A549 (cell line): Measurements from ENCODE around the gene CDC23. TPM values are rescaled to one million over a fixed set of nuclear protein-coding genes. Genes with fewer than 3 reads are reported as not detected.

Experiments used
- ATAC-seq, 2 experiments: fragments of 200-7000 bp in 1 of 2; fragments of >200 bp in 1 of 2; cut with Nextera tagmentation in 1 of 2; cut with Tn5 transposase in 1 of 2; 3 replicates each; pipeline versions ENCODE4 v1.8.0 to v1.9.1; 2018 to 2020; ENCODE audit warnings: mild to moderate bottlenecking in 1 of 2, moderate library complexity in 1 of 2
- CTCF ChIA-PET: fragments of 300-600 bp; sonication (Branson Sonifier 250); formaldehyde crosslinking; extraction: SDS; loops from one replicate; lab custom pipeline; 2021; ENCODE audit warnings: antibody characterized with exemption, inconsistent platforms; lab: Yijun Ruan, JAX
- POLR2A ChIA-PET: fragments of 350-600 bp; formaldehyde crosslinking; extraction: SDS; loops from one replicate; lab custom pipeline; 2021; ENCODE audit warnings: antibody characterized with exemption, inconsistent platforms; lab: Yijun Ruan, JAX
- DNase-seq, 2 experiments: peaks; one replicate each; pipeline versions ENCODE4 v3.0.0 to v3.0.0-alpha.2; 2011 to 2016; ENCODE audit warnings: low read depth in 1 of 2, low spot score in 1 of 2
- FAIRE-seq: peaks from 2 replicates; lab custom pipeline; 2011; peaks lifted over from hg19 to GRCh38; lab: Jason Lieb, UNC
- H3K27ac ChIP-seq, 2 experiments: fragments of >200 bp; sonication (Bioruptor Twin); formaldehyde crosslinking; 3 replicates each; pipeline ENCODE4 v1.5.1; 2016 to 2017
- H3K4me1 ChIP-seq: fragments of >200 bp; sonication (Bioruptor Twin); formaldehyde crosslinking; 3 replicates; pipeline ENCODE4 v1.6.1; 2016
- H3K4me2 ChIP-seq: fragments of >200 bp; sonication (Bioruptor Twin); formaldehyde crosslinking; 3 replicates; pipeline ENCODE4 v1.6.1; 2016
- H3K4me3 ChIP-seq: fragments of >200 bp; sonication (Bioruptor Twin); formaldehyde crosslinking; 3 replicates; pipeline ENCODE4 v1.5.1; 2016
- H3K9me3 ChIP-seq: fragments of >200 bp; sonication (Bioruptor Twin); formaldehyde crosslinking; 3 replicates; pipeline ENCODE4 v1.6.1; 2016
- BHLHE40 ChIP-seq: IDR thresholded peaks from 2 replicates; pipeline ENCODE4 v1.6.1; 2012; ENCODE audit warnings: low read depth, low read length, inconsistent platforms
- CBX8 ChIP-seq: fragments of 200-600 bp; sonication (generic); IDR thresholded peaks from 2 replicates; pipeline ENCODE4 v1.6.1; 2016
- CEBPB ChIP-seq, 2 experiments: fragments of >200 bp in 1 of 2; sonication (Bioruptor Twin) in 1 of 2; formaldehyde crosslinking in 1 of 2; IDR thresholded peaks; 2 replicates each; pipeline ENCODE4 v1.6.1; 2012 to 2016
- CHD2 ChIP-seq: fragments of 150-350 bp; IDR thresholded peaks from 2 replicates; pipeline ENCODE4 v1.6.1; 2014; ENCODE audit warnings: low read length; ENCODE audit not compliant: partially characterized antibody
- CTCF ChIP-seq: fragments of >200 bp; sonication (Bioruptor Twin); formaldehyde crosslinking; IDR thresholded peaks from 3 replicates; pipeline ENCODE4 v1.5.1; 2016
- EHMT2 ChIP-seq: fragments of 200-600 bp; sonication (generic); IDR thresholded peaks from 2 replicates; pipeline ENCODE4 v1.6.1; 2016; ENCODE audit warnings: antibody characterized with exemption, low read depth, mild to moderate bottlenecking, moderate library complexity
- ESRRA ChIP-seq: fragments of 150-350 bp; IDR thresholded peaks from 2 replicates; pipeline ENCODE4 v1.6.1; 2014; ENCODE audit warnings: mild to moderate bottlenecking, low read length, borderline replicate concordance
- FOSL2 ChIP-seq, 2 experiments: fragments of 450-650 bp in 1 of 2; fragments of >200 bp in 1 of 2; sonication (Bioruptor Twin) in 1 of 2; formaldehyde crosslinking; IDR thresholded peaks; 2 replicates each; pipeline versions ENCODE4 v1.5.0 to v1.6.1; 2016 to 2020; ENCODE audit warnings: mild to moderate bottlenecking in 1 of 2, moderate library complexity in 1 of 2
- GATA3 ChIP-seq: IDR thresholded peaks from 2 replicates; pipeline ENCODE4 v1.6.1; 2012; ENCODE audit warnings: borderline replicate concordance
- HDAC2 ChIP-seq: fragments of 200-600 bp; sonication (generic); IDR thresholded peaks from 2 replicates; pipeline ENCODE4 v1.6.1; 2016
- HEYL ChIP-seq: fragments of 250-450 bp; sonication (Bioruptor Pico); IDR thresholded peaks from 2 replicates; pipeline ENCODE4 v1.8.0; 2021; ENCODE audit warnings: mild to moderate bottlenecking, moderate library complexity
- HOXB13 ChIP-seq: fragments of 250-450 bp; sonication (Bioruptor Pico); IDR thresholded peaks from 2 replicates; pipeline ENCODE4 v1.5.0; 2020; ENCODE audit warnings: low read depth, mild to moderate bottlenecking, moderate library complexity
- HOXB5 ChIP-seq: fragments of 250-450 bp; sonication (Bioruptor Pico); IDR thresholded peaks from 2 replicates; pipeline ENCODE4 v1.5.0; 2020; ENCODE audit warnings: mild to moderate bottlenecking, moderate library complexity
- JUNB ChIP-seq: fragments of >200 bp; sonication (Bioruptor Twin); formaldehyde crosslinking; IDR thresholded peaks from 2 replicates; pipeline ENCODE4 v1.6.1; 2016
- KDM1A ChIP-seq: fragments of 200-600 bp; sonication (generic); IDR thresholded peaks from 2 replicates; pipeline ENCODE4 v1.6.1; 2016; ENCODE audit warnings: low read depth, mild to moderate bottlenecking
- KDM5A ChIP-seq: fragments of 200-600 bp; sonication (generic); IDR thresholded peaks from 2 replicates; pipeline ENCODE4 v1.6.1; 2016; ENCODE audit warnings: antibody characterized with exemption, mild to moderate bottlenecking
- MAFK ChIP-seq: fragments of 450-650 bp; IDR thresholded peaks from 2 replicates; pipeline ENCODE4 v1.6.1; 2014; ENCODE audit not compliant: partially characterized antibody
- MAZ ChIP-seq: fragments of 150-350 bp; IDR thresholded peaks from 2 replicates; pipeline ENCODE4 v1.6.1; 2014; ENCODE audit warnings: antibody characterized with exemption, low read depth, low read length, borderline replicate concordance
- NFE2L2 ChIP-seq: fragments of 150-350 bp; conservative IDR thresholded peaks from 2 replicates; pipeline ENCODE4 v1.6.1; 2014; ENCODE audit warnings: low read length
- NPAS2 ChIP-seq: fragments of 250-450 bp; sonication (Bioruptor Pico); IDR thresholded peaks from 2 replicates; pipeline ENCODE4 v1.8.0; 2022; ENCODE audit warnings: mild to moderate bottlenecking, moderate library complexity, borderline replicate concordance
- NR3C1 ChIP-seq: fragments of >200 bp; sonication (Bioruptor Twin); formaldehyde crosslinking; IDR thresholded peaks from 3 replicates; pipeline ENCODE4 v1.6.1; 2017
- POLR2A ChIP-seq: IDR thresholded peaks from 2 replicates; pipeline ENCODE4 v1.6.1; 2012; ENCODE audit warnings: mild to moderate bottlenecking, low read length
- POLR2AphosphoS2 ChIP-seq: conservative IDR thresholded peaks from 2 replicates; pipeline ENCODE4 v1.6.1; 2012; ENCODE audit warnings: low read length, improper control_type of control experiment, inconsistent platforms
- RARB ChIP-seq: fragments of 250-450 bp; sonication (Bioruptor Pico); IDR thresholded peaks from 2 replicates; pipeline ENCODE4 v1.8.0; 2021; ENCODE audit warnings: mild to moderate bottlenecking, moderate library complexity
- RCOR1 ChIP-seq: fragments of 150-350 bp; IDR thresholded peaks from 2 replicates; pipeline ENCODE4 v1.6.1; 2014; ENCODE audit warnings: antibody characterized with exemption, low read length, low read depth
- RFX5 ChIP-seq: fragments of 450-650 bp; IDR thresholded peaks from 2 replicates; pipeline ENCODE4 v1.7.1; 2014; ENCODE audit warnings: antibody characterized with exemption, mild to moderate bottlenecking, moderate library complexity
- RNF2 ChIP-seq: fragments of 200-600 bp; sonication (generic); IDR thresholded peaks from 2 replicates; pipeline ENCODE4 v1.6.1; 2016; ENCODE audit warnings: low read depth, mild to moderate bottlenecking, antibody characterized with exemption, moderate library complexity, borderline replicate concordance
- SREBF2 ChIP-seq: fragments of 450-650 bp; IDR thresholded peaks from 2 replicates; pipeline ENCODE4 v1.6.1; 2014; ENCODE audit warnings: mild to moderate bottlenecking, moderate library complexity
- TFCP2L1 ChIP-seq: fragments of 250-450 bp; sonication (Bioruptor Pico); IDR thresholded peaks from 2 replicates; pipeline ENCODE4 v1.5.0; 2021; ENCODE audit warnings: mild to moderate bottlenecking
- ZC3H11A ChIP-seq: fragments of 450-650 bp; IDR thresholded peaks from 2 replicates; pipeline ENCODE4 v1.6.1; 2014; ENCODE audit warnings: antibody characterized with exemption, mild to moderate bottlenecking
- ZSCAN20 ChIP-seq: fragments of 250-450 bp; sonication (Bioruptor Pico); IDR thresholded peaks from 2 replicates; pipeline ENCODE4 v1.8.0; 2022; ENCODE audit warnings: mild to moderate bottlenecking, moderate library complexity
- WGBS: methylation state at CpG from one replicate; pipeline ENCODE4 v1.1.6; 2017; ENCODE audit errors: missing lambda C conversion rate; 5-methylcytosine and 5-hydroxymethylcytosine counted together
- polyA plus RNA-seq, 4 experiments: library from polyadenylated mRNA; depleted of rRNA in 3 of 4; stranded (reverse); fragments of >200 nt; fragmentation: RNase III in 1 of 4; extraction: RNeasy Plus Mini Kit Qiagen cat#74134 plus additional on column Dnase treatment in 1 of 4; gene quantifications; 2 replicates in 3 of 4; 3 replicates in 1 of 4; pipeline ENCODE4 v1.2.3, GENCODE V29; 2011 to 2017
- TF ChIP-seq, protein P1 (sequence below): fragments of 250-450 bp; sonication (Bioruptor Pico); IDR thresholded peaks from 2 replicates; pipeline ENCODE4 v1.5.0; 2021; ENCODE audit warnings: mild to moderate bottlenecking, moderate library complexity, borderline replicate concordance
- TF ChIP-seq, protein P2 (sequence below): fragments of >200 bp; sonication (Bioruptor Twin); formaldehyde crosslinking; IDR thresholded peaks from 2 replicates; pipeline ENCODE4 v1.6.1; 2016
- TF ChIP-seq, protein P3 (sequence below): fragments of 150-350 bp; IDR thresholded peaks from 2 replicates; pipeline ENCODE4 v1.6.1; 2014; ENCODE audit warnings: low read depth, mild to moderate bottlenecking, low read length

CDC23 gene
- polyA plus RNA-seq, 2 of the 4 experiments (the other 2 are of a cell fraction), result 37.1 to 70.3 TPM

DNA sequence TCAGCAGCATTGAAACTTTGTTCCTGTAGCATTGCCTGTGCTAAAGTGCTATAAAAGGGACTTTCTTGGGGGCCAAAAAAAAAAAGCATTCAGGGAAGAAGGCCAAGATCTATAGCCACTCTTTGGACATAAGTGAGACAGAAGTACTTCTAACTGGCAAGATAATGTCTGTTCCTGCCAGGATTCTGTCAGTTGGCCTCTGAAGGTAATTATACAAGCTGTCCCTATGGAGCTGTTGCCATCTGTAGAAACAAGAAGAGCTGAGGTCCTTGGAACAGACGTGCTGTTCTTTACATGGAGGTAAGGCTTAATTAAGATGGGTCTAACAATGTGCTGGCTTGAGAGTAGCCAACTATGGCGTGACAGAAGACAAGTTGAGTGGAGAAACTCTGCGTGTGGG, 24.5 kb downstream of the CDC23 start:
- no peak overlapping the region for H3K4me2 ChIP-seq
- ChIA-PET POLR2A (no interaction called here), CTCF (interaction anchor here (0.6 to 3.7 kb wide), 5 partner anchors 9 to 315 kb away, joined by 3 to 23 read pairs (median 4); partner anchors contain the start of genes BRD8 and KIF20A)
- H3K27ac ChIP-seq, result no peak overlapping the region
- no peaks in the 10 kb centered on the region for H3K4me1 ChIP-seq
- no peaks in the 10 kb centered on the region for H3K9me3 ChIP-seq
- DNase-seq (no peak), ATAC-seq (no peak), FAIRE-seq (no peak)
- WGBS, result 95% methylated on average over 3 of the region's 3 CpGs
- TF ChIP-seq KDM1A (no peak), GATA3 (no peak), ESRRA (no peak), HEYL (CRISPR knock-in tag) (no peak), NFE2L2 (no peak), JUNB (no peak), RARB (CRISPR knock-in tag) (no peak), RFX5 (no peak), HOXB5 (CRISPR knock-in tag) (no peak), EHMT2 (no peak), KDM5A (no peak), NR3C1 (no peak), FOSL2 (IDR thresholded peaks at IDR 0.05) (no peak), FOSL2 (CRISPR knock-in tag; IDR thresholded peaks at IDR 0.05) (no peak), POLR2A (no peak), ZC3H11A (no peak), SREBF2 (no peak)
- H3K4me3 ChIP-seq, result no peak overlapping the region

- FAIRE-seq, result no peak
- WGBS, result 86% methylated on average over 2 of the region's 2 CpGs
- Histone ChIP-seq H3K27ac (no peak overlapping the region), H3K4me1 (no peaks in the 10 kb centered on the region), H3K9me3 (no peaks in the 10 kb centered on the region), H3K4me3 (no peak overlapping the region), H3K4me2 (no peak overlapping the region)
- TF ChIP-seq CHD2 (no peak), CBX8 (no peak), TFCP2L1 (CRISPR knock-in tag) (no peak), MAZ (no peak), NPAS2 (no peak), RNF2 (no peak), POLR2AphosphoS2 (no peak), ZSCAN20 (CRISPR knock-in tag) (no peak)
- TF ChIP-seq, protein P1, sequence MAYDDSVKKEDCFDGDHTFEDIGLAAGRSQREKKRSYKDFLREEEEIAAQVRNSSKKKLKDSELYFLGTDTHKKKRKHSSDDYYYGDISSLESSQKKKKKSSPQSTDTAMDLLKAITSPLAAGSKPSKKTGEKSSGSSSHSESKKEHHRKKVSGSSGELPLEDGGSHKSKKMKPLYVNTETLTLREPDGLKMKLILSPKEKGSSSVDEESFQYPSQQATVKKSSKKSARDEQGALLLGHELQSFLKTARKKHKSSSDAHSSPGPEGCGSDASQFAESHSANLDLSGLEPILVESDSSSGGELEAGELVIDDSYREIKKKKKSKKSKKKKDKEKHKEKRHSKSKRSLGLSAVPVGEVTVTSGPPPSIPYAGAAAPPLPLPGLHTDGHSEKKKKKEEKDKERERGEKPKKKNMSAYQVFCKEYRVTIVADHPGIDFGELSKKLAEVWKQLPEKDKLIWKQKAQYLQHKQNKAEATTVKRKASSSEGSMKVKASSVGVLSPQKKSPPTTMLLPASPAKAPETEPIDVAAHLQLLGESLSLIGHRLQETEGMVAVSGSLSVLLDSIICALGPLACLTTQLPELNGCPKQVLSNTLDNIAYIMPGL (CRISPR knock-in tag), result no peak
- CTCF ChIA-PET, result interaction anchor here (0.7 to 3.0 kb wide), 8 partner anchors 9 to 361 kb away, joined by 3 to 16 read pairs (median 3); no protein-coding TSS in a partner anchor
- ATAC-seq, result no peak
- DNase-seq, result no peak
- POLR2A ChIA-PET, result interaction anchor here (0.5 kb wide), 1 partner anchor 96 kb away, joined by 3 read pairs; no protein-coding TSS in a partner anchor
Observed at GRCh38 chr5:138186002-138186447, 27.1 kb downstream of the CDC23 start.

GRCh38 chr5:138182808-138183207, 30.3 kb downstream of the CDC23 start:
- ChIA-PET CTCF (interaction anchor here (1.0 to 3.0 kb wide), 4 partner anchors 14 to 321 kb away, joined by 3 to 16 read pairs (median 6); partner anchors contain the start of gene KDM3B), POLR2A (interaction anchor here (0.9 kb wide), 1 partner anchor 155 kb away, joined by 3 read pairs; the partner anchor contains the start of gene FAM53C)
- WGBS, result 77% methylated on average over 6 of the region's 6 CpGs
- H3K9me3 ChIP-seq, result no peaks in the 10 kb centered on the region
- FAIRE-seq (no peak), ATAC-seq (no peak), DNase-seq (no peak)
- H3K4me2 ChIP-seq, result no peak overlapping the region
- H3K4me1 ChIP-seq, result peaks cover 8% of the 10 kb centered on the region
- no peak overlapping the region for H3K27ac ChIP-seq
- H3K4me3 ChIP-seq, result no peak overlapping the region
- TF ChIP-seq RNF2 (no peak), KDM1A (no peak), BHLHE40 (no peak), HDAC2 (no peak), CEBPB (IDR thresholded peaks at IDR 0.05) (no peak), MAFK (no peak), CTCF (no peak), EHMT2 (no peak), HOXB13 (CRISPR knock-in tag) (no peak), TFCP2L1 (CRISPR knock-in tag) (no peak), RCOR1 (no peak), SREBF2 (no peak)
- TF ChIP-seq, protein P2, sequence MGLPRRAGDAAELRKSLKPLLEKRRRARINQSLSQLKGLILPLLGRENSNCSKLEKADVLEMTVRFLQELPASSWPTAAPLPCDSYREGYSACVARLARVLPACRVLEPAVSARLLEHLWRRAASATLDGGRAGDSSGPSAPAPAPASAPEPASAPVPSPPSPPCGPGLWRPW, result no peak
- TF ChIP-seq, protein P3, sequence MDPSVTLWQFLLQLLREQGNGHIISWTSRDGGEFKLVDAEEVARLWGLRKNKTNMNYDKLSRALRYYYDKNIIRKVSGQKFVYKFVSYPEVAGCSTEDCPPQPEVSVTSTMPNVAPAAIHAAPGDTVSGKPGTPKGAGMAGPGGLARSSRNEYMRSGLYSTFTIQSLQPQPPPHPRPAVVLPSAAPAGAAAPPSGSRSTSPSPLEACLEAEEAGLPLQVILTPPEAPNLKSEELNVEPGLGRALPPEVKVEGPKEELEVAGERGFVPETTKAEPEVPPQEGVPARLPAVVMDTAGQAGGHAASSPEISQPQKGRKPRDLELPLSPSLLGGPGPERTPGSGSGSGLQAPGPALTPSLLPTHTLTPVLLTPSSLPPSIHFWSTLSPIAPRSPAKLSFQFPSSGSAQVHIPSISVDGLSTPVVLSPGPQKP, result no peak
